ENCODE data around the gene HIRIP3. TPM values are rescaled to one million over a fixed set of nuclear protein-coding genes. Genes with fewer than 3 reads are reported as not detected.
"Not testable (repeated sequence)": the region's sequence is repeated elsewhere in the genome, so short reads cannot be mapped to it uniquely, and the experiment has no call there.

HIRIP3 gene, protein sequence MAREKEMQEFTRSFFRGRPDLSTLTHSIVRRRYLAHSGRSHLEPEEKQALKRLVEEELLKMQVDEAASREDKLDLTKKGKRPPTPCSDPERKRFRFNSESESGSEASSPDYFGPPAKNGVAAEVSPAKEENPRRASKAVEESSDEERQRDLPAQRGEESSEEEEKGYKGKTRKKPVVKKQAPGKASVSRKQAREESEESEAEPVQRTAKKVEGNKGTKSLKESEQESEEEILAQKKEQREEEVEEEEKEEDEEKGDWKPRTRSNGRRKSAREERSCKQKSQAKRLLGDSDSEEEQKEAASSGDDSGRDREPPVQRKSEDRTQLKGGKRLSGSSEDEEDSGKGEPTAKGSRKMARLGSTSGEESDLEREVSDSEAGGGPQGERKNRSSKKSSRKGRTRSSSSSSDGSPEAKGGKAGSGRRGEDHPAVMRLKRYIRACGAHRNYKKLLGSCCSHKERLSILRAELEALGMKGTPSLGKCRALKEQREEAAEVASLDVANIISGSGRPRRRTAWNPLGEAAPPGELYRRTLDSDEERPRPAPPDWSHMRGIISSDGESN
- total RNA-seq: 10 to 100 TPM; 11.2 to 17.1 TPM

DNA sequence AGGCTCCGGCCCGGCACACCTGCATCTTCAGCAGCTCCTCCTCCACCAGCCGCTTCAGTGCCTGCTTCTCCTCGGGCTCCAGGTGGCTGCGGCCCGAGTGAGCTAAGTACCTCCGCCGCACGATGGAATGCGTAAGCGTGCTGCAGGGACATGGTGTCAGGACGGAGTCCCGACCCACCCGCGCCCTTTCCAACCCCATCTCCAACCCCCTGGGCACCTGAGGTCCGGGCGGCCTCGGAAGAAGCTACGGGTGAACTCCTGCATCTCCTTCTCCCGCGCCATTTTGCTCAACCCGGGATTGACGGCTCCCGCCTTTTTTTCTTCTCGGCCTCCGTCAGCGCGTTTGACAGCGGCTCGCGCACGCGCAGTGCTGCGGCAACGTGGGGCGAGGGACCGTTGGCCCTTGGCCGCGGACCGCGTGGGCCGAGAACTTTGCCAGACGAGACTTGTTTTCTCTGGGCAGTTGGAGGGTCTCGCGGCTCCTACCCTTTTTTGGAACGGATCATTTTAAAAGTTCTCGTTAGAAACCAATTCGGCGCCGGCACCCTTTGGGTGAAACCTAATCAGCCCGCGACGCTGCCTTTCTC lies at the start of gene HIRIP3:
TSS of gene HIRIP3 (minus strand) at position 294 of the 587 bp plus-strand sequence. CDS start at position 282, 12 bp downstream.
- ATAC-seq (peak; percentile 80), DNase-seq (peak; percentile 89 to 91 (median 90))
- peak within 1 kb of the TSS; percentile 89 to 99 (median 93) for H3K27ac ChIP-seq
- H3K4me1 ChIP-seq: peaks cover 26% of the 10 kb centered on the region
- peak in 2 of 3 donors; percentile 61 to 67 for TF ChIP-seq POLR2A (IDR thresholded peaks at IDR 0.05)
- TF ChIP-seq, protein P1, sequence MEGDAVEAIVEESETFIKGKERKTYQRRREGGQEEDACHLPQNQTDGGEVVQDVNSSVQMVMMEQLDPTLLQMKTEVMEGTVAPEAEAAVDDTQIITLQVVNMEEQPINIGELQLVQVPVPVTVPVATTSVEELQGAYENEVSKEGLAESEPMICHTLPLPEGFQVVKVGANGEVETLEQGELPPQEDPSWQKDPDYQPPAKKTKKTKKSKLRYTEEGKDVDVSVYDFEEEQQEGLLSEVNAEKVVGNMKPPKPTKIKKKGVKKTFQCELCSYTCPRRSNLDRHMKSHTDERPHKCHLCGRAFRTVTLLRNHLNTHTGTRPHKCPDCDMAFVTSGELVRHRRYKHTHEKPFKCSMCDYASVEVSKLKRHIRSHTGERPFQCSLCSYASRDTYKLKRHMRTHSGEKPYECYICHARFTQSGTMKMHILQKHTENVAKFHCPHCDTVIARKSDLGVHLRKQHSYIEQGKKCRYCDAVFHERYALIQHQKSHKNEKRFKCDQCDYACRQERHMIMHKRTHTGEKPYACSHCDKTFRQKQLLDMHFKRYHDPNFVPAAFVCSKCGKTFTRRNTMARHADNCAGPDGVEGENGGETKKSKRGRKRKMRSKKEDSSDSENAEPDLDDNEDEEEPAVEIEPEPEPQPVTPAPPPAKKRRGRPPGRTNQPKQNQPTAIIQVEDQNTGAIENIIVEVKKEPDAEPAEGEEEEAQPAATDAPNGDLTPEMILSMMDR (IDR thresholded peaks at IDR 0.05): no peak
- H3K4me3 ChIP-seq: peak within 1 kb of the TSS; percentile 76 to 79
- no peaks in the 10 kb centered on the region for H3K9me3 ChIP-seq
- intact Hi-C loops (cut with DNase I): no loop called here
- H3K36me3 ChIP-seq (replicated peaks in 1 of 2; ENCODE audit: insufficient read depth in 1 of 2, low read depth in 2 of 2): peaks cover 0 to 5% of the 10 kb centered on the region in 2 donors
- no peaks in the 10 kb centered on the region for H3K27me3 ChIP-seq
- 0% methylated on average over 6 to 53 of the region's 53 CpGs for WGBS, 2 donors

GRCh38 chr16:30041841-30042240 lies 46.4 kb upstream of the HIRIP3 start:
- Histone ChIP-seq H3K36me3 (replicated peaks in 1 of 2; ENCODE audit: insufficient read depth in 1 of 2, low read depth in 2 of 2) (no peaks in the 10 kb centered on the region), H3K27ac (no peak overlapping the region), H3K27me3 (no peaks in the 10 kb centered on the region), H3K4me1 (no peaks in the 10 kb centered on the region), H3K9me3 (no peaks in the 10 kb centered on the region), H3K4me3 (no peak overlapping the region)
- TF ChIP-seq, protein P1 (IDR thresholded peaks at IDR 0.05): peak in 6 of 7 experiments; percentile 38 to 66 (median 54)
- no peak for TF ChIP-seq POLR2A (IDR thresholded peaks at IDR 0.05)
- DNase-seq (peak in 1 of 4 donors; percentile 13), ATAC-seq (peak; percentile 55)
- intact Hi-C loops (cut with DNase I): loop anchor here (10.0 kb wide), 1 partner anchor 583 kb away; no protein-coding TSS in a partner anchor
- WGBS, 2 donors: 8 to 12% methylated on average over 5 of the region's 5 CpGs

DNA sequence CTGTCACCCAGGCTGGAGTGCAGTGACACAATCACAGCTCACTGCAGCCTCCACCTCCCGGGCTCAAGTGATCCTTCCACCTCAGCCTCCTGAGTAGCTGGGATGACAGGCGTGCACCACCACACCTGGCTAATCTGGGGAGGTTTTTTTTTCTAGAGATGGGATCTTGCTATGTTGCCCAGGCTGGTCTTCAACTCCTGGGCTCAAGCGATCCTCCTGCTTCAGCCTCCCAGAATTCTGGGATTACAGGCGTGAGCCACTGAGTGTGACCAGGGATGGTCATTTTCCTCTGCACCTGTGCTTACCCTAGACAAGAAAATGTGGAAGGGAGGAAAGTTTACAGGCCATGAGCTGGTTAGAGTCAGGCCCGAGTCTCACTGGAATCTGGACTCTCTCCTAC lies 45.3 kb upstream of the HIRIP3 start:
- H3K4me3 ChIP-seq; DNase-seq; H3K4me1 ChIP-seq; H3K9me3 ChIP-seq; H3K36me3 ChIP-seq (replicated peaks in 1 of 2; ENCODE audit: insufficient read depth in 1 of 2, low read depth in 2 of 2); H3K27ac ChIP-seq; ATAC-seq; H3K27me3 ChIP-seq: not testable (repeated sequence)
- 64 to 74% methylated on average over 5 of the region's 5 CpGs for WGBS, 2 donors
- intact Hi-C loops (cut with DNase I): loop anchor here (10.0 kb wide), 1 partner anchor 584 kb away; no protein-coding TSS in a partner anchor

- 52 to 57% methylated on average over 5 of the region's 5 CpGs for WGBS, 2 donors
- ATAC-seq: no peak
- Histone ChIP-seq H3K27ac (no peak overlapping the region), H3K9me3 (no peaks in the 10 kb centered on the region), H3K36me3 (replicated peaks in 1 of 2; ENCODE audit: insufficient read depth in 1 of 2, low read depth in 2 of 2) (no peaks in the 10 kb centered on the region), H3K4me3 (no peak overlapping the region), H3K27me3 (no peaks in the 10 kb centered on the region), H3K4me1 (no peaks in the 10 kb centered on the region)
- intact Hi-C loops (cut with DNase I): loop anchor here (10.0 kb wide), 1 partner anchor 585 kb away; no protein-coding TSS in a partner anchor
- no peak for DNase-seq
- TF ChIP-seq, protein P1 (IDR thresholded peaks at IDR 0.05): no peak
- no peak for TF ChIP-seq POLR2A (IDR thresholded peaks at IDR 0.05)
Observed at GRCh38 chr16:30040221-30040620, 44.8 kb upstream of the HIRIP3 start.

DNA sequence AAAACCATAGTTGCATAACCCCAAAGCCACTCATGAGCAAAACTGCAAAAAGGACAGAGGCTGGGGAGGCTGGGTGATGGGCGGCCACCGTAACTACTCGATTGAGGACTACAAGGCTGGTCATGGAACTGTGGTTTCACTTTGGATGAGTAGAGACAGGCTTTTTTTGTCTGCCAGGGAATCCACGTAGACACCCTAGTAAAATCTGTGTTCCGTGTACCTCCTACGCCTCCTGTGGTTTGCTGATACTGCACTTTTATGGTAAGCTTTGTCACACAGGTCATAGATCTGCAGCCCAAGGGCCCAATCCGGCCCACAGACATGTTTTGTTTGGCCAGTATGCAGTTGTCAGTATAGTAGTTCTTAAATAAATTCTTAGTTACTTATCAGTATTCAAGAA lies 37.9 kb upstream of the HIRIP3 start:
- ATAC-seq (no peak), DNase-seq (no peak)
- Histone ChIP-seq H3K36me3 (replicated peaks in 1 of 2; ENCODE audit: insufficient read depth in 1 of 2, low read depth in 2 of 2) (no peaks in the 10 kb centered on the region), H3K9me3 (no peaks in the 10 kb centered on the region), H3K4me1 (peaks cover 8% of the 10 kb centered on the region), H3K4me3 (no peak overlapping the region), H3K27me3 (peaks cover 0 to 21% of the 10 kb centered on the region in 2 donors), H3K27ac (no peak overlapping the region)
- 65 to 69% methylated on average over 7 of the region's 7 CpGs for WGBS, 2 donors
- intact Hi-C loops (cut with DNase I): no loop called here
- TF ChIP-seq, protein P1 (IDR thresholded peaks at IDR 0.05): no peak
- no peak for TF ChIP-seq POLR2A (IDR thresholded peaks at IDR 0.05)

All from body of pancreas (tissue), 4 donors.